Activated CD8-positive, alpha-beta memory T cell treated with anti-CD3 and anti-CD28 coated beads for 24 hours (primary cell): ENCODE results near the gene FECH.
"Not testable (repeated sequence)": the region's sequence is repeated elsewhere in the genome, so short reads cannot be mapped to it uniquely, and the experiment has no call there.

Experiments used
- DNase-seq: peaks from one replicate; pipeline ENCODE4 v3.0.0-alpha.2; 2020

The FECH gene, protein sequence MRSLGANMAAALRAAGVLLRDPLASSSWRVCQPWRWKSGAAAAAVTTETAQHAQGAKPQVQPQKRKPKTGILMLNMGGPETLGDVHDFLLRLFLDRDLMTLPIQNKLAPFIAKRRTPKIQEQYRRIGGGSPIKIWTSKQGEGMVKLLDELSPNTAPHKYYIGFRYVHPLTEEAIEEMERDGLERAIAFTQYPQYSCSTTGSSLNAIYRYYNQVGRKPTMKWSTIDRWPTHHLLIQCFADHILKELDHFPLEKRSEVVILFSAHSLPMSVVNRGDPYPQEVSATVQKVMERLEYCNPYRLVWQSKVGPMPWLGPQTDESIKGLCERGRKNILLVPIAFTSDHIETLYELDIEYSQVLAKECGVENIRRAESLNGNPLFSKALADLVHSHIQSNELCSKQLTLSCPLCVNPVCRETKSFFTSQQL

DNA sequence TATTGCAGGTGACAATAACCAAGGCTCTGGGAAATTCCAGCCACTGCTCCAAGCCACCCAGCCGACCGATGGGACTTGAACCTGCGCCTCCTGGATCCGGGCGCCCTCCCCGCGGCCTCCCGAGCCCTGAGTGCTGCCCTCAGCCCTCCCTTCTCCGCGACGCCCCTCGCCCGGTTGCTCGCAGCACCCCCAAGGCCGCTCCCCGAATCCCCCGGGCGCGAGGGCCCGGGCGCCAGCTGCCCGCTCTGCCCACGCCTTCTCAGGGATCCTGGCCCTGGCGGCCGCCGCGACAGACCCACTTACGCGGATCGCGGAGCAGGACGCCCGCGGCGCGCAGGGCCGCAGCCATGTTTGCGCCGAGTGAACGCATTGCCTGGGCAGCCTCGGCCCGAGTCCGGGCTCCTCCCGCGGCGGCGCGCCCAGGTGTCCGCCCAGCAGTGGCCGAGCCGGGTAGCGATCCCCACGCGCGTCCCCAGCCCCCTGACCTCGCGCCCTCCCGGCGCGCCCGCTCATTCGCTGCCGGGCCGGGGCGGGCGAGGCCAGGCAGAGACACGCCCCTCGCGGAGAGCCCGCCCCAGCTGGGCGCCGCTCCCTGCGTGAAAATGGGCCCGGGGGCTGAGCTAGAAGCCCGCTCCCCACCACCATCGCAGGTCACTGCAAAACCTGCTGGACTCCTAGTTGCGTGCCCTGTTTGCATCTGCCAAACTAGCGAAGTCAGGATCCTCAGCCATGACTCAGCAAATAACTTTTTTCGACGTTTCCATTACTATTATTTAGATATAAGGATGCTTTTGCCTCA lies at the start of gene FECH:
Gene FECH, minus strand, starts transcription at position 452 of the 799 bp plus-strand sequence. Its CDS starts 82 bp downstream, at position 370.
- DNase-seq, result peak; percentile 88

DNA sequence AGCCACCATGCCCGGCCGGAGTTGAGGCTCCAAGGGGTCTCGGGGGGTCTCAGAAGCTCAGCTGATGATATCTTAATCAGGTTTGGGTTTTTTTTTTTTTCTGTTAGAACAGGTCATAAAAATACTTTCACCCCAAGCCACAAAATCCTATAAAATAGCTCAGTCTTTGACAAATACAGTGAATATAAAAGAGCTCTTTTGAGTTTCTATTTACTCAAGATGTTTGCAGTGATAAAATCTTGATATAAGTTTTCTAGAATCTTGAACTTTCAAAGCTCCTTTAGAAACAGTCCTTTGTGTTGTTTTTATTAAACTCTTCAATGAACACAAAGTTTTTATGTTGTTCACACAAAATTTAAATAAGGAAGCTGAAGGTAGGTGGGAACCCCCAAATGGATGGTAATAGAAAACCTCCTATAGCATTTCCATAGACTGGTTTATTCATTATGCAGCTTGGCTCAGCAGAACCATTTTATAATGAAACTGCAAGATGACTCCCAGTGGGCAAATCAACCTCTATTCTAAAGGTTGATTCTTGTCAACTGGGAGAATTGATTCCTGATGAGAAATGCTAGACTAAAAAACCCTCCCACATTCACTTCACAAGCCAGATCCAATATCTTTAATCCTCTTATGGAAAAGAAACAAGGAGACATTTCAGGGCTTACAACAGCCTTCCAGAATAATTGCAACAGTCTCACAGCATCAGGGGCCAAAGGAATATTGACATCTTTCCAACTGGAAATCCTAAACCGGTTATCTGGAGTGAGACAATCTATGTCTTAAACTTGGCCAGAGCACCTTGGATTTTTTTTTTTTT lies 48.7 kb upstream of the FECH start:
- DNase-seq, result no peak

DNA sequence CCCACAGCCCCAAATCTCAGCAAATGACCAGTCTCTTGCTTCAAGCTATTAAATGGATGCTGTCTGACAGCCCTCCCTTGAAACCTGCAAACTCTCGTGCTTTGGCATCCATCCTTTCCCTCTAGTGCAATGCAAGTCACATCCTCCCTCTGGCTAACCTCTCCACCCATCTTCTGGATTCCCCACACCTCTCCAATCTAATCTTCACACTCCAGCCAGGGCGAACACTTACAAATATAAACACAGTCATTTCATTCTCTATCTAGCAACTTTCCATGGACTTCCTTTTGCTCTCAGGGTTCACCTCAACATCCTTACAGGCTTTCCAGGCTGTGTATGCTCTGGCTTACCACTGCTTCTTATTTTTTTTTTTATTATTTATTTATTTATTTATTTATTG lies 45.2 kb upstream of the FECH start:
- DNase-seq, result no peak

DNA sequence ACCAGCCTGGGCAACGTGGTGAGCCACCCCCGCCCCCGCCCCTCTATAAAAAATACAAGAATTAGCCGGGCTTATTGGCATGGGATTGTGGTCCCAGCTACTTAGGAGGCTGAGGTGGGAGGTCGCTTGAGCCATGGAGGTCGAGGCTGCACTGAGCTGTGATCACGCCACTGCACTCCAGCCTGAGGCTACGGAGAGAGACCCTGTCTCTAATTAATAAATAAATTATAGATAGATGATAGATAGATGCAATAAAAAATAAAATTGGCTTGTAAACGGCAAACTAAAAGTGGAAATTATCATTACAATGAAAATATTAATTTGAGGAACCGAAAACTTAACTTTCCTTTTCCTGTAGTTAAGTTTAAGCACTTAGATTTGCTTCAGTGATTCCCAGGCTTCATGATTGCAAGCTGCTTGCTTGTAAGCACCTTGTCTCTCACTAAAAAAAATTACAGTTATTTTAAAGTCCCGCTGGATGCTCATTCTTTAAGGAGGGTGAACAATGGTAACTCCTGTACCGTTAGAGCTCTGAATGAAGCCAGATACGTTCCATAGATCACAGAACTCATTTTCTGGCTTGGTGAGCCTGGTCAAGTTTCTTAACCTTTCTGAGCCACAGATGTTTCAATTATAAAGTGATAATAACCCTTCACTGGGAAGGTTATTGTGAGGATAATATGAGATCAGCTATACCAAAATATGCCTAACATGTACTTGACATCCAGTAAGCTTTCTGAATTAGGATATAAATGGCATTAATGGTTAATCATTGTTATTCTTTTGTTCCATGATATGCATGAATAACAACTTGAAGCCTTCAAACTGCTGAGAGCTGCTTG lies 44.5 kb upstream of the FECH start:
- DNase-seq, result no peak

DNA sequence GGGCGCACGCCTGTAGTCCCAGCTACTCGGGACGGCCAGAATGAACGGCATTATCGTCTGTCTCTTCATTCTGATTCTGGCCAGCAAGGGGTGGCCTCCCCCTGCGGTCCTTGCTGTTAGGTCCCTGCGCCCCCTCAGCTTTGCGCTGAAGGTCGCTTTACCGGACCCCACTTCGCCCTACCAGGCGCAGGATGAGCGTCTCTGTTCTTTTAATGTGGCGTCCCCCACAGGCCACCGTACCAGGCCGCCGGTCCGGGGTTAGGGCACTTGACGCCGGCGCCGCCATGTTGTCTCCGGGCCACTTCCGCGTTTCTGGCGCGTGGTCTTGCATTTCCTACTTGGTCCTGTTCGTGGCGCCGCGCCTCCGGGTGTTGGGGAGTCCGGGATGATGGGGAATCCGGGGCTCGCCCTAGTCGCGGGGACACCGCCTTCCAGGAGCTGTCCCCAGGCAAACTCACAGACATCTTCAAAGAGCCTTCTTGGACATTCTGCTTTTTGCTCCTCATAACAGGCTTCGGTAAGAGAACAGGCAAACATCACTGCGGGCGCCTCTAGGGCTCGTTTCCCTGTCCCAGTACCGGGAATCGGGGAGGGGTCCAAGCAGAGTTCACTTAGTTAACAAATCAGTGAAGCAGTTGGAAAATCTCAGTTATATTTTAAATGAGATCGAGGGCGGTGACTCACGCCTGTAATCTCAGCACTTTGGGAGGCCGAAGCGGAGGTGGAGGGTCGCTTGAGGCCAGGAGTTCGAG lies 43.7 kb upstream of the FECH start:
- peak; percentile 98 for DNase-seq

DNA sequence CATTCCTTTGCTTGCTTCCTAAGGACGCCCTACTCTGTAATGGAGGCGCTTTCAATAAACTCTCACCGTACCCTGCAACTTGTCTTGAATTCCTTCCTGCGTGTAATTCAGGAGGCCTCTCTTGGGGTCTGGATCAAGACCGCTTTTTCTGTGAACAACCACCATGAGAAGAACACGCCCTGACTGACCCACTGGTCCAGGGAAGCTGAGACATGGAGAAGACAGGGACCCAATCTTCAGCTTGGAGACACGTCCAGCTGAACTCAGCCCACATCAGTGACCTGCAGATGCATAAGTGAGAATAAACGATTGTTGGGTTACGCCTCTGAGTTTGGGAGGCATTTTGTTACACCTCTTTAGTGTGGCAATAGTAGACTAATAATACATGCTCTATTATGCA lies 42.9 kb upstream of the FECH start:
- DNase-seq, result no peak

DNA sequence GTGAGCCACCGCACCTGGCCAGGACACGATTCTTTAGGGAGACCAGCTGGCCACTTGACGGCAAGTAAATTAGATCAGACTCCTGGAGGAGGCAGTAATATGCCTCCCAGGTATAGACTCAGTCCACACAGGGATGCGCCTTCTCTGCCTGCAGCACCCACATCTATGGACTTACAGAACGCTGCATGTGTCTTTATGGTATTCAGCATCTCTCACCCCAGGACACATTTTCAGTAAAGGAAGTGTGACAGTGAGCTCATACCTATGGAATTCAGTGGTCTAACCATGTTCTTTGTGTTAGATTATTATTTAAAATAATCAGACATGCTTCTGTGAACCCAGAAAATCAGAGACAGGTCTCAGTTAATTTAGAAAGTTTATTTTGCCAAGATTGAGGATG lies 41.0 kb upstream of the FECH start:
- DNase-seq, result no peak

DNA sequence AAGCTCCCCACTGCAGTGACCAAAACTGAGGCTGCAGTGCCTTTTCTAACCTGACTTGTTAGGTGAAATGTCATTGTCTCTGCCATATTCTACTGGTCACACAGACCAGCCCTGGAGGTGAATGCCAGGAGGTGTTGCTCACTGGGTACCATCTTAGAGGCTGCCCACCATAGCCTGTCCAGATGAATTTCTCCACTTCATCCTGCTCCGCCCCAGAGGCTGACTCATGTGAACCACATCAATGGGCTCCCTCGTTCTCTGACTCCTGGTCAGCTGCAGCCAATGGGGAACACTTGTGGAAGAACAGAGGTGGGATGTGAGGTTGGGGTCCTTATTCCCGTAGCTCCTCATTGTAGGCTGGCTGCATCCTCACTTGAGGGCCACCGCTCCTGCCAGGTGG lies 38.5 kb upstream of the FECH start:
- DNase-seq, result no peak

DNA sequence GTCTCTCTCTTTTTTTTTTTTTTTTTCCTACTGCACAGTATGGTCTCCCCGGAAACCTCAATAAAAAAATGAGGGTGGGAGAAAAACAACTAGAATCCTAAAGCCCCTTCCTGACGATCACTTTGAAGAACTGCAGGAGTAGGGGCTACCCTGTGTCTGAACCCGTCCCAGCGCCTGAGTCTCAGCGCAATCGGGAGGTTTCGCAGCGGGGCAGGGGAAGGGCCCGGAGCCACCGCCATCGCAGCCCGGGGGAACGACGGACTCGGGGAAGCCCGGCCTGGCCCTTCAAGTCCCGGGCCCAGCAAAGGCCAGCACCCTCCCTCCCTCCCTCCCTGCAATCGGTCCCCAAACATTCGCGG lies 34.7 kb upstream of the FECH start:
- no peak for DNase-seq

DNA sequence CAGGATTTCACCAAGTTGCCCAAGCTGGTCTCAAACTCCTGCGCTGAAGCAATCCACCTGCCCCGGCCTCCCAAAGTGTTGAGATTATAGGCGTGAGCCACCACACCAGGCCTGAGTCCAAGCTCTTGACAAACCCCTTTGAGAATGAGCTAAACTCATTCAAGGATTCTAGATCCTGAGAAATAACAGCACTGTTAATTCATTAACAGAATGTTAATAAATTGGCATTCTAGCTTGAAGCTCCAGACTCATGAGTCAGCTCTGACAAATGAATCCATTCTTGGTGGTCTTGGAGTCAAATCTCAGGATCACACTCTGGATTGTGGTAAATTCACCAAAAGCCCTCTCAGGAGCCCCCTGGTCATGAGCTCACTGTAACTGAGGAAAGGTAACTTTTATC lies 33.4 kb upstream of the FECH start:
- no peak for DNase-seq

DNA sequence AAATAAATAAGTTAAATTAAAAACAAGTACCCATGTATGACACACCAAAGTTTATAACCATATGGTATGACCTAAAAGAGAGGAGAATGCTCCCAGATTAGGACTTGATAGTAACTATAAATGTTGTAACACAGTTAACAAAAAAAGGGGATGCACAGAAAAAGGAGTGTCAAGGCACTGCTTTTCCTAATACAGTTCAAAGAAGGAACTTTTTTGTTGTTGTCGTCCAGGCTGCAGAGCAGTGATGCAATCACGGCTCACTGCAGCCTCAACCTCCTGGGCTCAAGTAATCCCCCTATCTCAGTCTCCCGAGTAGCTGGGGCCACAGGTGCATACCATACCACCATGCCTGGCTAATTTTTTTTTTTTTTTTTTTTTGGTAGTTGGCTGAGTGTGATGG lies 32.4 kb upstream of the FECH start:
- DNase-seq, result no peak

DNA sequence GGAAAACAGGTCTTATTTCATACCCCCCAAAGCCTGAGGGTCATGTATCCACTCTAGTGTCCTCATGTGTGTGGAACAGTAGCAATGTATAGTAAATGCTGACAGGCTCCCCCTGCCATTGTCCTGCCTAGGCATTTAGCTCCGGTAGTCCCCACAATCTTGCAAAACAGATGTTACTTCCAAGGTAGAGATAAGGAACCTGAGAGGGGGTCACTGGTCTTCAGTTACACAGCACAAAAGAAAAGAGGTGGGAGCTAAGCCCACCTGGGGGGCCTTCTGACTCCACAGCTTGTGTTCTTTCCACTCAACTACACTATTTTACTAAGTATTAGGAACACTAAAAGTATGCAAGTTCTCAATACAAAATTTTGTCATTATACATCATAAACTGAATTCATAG lies 17.4 kb upstream of the FECH start:
- no peak for DNase-seq

DNA sequence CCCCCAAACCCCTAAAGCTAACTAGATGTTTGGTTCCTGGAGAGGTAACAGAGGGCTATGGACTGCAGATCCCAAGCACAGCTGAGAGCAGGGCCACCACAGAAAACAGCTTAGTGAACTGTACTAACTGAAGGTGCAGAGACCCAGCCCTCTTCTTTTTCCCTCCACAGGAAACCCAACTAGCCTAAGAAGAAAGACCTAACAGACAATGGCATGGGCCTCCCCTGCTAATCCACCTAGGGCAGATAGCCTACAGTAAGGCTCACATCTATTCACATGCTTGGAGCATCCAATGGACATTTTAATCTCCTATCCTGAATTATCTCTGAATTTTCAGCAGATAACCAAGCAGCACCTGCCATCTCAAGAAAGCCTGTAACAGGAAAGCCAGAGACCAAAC lies 8.8 kb upstream of the FECH start:
- no peak for DNase-seq

DNA sequence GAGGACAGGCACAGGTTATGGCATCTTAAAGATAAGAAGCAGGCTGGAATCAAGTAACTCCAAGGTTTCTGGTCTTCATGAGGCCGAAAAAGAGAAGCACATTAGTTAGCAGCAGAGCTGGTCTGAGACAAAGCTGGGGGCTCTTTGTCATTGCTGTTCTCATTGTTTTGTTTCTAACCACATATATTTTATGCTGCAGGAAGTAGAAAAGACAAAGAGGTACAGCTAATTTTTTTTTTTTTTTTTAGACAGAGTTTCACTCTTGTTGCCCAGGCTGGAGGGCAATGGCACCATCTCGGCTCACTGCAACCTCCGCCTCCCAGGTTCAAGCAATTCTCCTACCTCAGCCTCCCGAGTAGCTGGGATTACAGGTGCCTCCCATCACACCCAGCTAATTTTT lies 6.2 kb upstream of the FECH start:
- not testable (repeated sequence) for DNase-seq

DNA sequence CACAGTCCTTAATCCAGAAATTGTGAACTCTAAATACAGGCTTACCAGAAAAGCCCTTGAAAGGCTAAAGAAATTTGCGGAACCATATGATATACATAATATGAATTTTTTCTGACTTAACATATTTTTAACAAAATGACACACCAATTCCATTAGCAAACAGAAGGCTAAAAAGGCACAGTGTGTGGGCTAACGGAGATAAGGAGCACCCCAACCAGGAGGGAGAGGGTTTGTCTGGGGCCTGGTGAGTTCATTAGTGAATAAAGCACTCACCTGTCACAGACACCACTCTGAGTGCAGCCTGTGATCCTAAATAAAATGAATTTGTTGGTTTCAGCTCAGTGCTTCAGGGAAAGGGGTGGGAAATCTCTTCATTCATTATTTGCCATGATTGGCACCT lies 2.7 kb upstream of the FECH start:
- DNase-seq, result no peak

DNA sequence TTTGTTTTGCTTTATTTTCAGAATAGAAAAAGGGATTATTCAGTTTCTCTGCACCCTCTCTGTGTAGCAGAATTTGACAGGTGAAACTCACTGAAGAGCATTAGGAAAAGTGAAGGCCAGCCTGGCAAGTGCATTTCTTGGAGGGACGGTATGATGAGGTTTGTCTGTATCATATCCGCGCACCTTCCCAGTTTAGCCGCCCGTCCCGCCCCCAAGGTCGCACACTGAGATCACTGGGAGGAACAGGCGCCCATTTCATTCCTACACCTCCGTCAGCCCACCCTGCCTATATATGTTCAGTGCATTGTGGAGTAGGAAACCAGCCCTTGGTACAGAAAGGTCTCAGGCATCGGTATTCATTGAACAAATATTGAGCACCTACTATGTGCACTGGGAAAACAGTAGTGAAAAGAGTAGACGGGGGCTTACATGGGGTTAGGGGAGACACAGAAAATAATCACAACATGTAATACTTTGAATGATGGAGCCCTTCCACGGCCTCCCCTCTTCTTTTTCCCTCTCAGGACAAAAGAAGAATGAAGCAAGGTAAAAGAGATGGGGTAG lies 678 bp upstream of the FECH start:
- DNase-seq, result no peak

DNA sequence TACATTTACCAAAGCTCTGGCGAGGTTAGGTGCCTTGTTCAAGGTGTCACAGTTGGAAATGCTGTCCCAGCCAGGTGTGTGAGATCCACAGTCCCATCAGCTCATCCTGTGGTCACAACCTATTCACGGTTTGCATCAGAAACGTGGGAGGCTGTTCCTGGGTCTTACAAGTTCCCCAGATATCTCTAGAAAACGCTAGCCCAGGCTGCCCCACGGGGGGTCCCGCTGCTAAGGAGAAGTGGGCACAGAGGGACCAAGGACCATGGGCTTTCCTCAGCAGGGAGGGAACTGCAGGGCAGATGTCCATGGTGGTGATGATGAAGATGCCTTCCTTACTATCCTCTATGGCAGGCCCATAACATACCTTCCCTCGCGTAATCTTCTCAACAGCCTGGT lies 649 bp downstream of the FECH start:
- DNase-seq, result peak; percentile 68

DNA sequence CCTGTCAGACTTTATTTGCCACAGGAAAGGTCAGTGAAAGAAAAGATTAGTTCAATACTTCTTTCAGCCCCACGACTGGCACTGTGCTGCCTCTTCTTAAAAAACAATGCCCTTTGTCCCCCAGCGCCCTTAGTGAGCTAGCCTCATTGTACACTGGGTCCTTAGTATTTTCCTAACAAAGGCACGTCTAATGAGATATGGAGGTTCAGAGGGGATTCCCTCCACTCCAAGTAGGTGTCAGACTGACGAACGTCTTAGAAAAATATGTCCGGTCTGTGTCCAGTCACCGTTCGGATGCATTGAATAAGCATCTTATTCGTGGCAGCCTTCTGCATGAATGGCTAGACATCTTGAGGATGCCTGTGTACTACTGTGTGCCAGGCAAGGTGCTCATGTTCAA lies 1.1 kb downstream of the FECH start:
- DNase-seq, result no peak

DNA sequence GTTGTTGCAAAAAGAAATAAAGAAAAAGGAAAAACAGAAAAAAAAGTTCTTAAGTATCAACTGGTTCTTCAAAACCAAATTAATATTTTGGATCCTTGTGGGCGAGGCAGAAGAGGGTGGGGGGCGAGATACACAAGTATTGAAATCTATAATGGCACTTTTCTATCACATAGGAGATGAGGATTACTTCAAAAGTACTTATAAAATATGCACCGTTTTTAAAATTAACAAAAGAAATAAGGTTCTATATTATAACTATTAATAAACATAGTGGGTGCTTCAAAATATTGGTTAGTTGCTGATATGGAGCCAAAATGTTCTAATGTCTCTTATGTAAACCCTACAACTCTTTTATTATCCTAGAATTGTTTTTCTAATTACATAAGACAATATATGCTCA lies 2.1 kb downstream of the FECH start:
- no peak for DNase-seq

DNA sequence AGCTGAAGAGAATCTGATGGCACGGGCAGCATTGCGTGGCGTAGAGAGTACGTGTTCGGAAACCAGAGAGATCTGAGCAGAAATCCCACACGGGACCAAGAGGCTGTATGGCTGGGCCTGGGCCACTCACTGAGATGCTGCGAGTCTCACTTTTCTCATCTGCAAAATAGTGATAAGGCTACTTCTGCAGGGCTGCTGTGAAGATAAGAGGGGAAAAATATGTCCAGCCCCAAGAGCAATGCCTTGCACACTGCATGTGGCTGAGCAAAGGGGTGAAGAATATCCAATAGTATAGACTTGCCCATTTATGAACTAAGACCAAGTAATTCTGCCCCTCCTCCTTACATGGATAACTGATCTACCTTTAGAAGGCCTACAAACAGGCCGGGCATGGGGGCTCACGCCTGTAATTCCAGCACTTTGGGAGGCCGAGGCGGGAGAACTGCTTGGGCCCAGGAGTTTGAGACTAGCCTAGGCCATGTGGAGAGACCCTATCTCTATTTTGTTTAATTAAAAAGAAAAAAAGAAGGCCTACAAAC lies 3.1 kb downstream of the FECH start:
- DNase-seq, result no peak

DNA sequence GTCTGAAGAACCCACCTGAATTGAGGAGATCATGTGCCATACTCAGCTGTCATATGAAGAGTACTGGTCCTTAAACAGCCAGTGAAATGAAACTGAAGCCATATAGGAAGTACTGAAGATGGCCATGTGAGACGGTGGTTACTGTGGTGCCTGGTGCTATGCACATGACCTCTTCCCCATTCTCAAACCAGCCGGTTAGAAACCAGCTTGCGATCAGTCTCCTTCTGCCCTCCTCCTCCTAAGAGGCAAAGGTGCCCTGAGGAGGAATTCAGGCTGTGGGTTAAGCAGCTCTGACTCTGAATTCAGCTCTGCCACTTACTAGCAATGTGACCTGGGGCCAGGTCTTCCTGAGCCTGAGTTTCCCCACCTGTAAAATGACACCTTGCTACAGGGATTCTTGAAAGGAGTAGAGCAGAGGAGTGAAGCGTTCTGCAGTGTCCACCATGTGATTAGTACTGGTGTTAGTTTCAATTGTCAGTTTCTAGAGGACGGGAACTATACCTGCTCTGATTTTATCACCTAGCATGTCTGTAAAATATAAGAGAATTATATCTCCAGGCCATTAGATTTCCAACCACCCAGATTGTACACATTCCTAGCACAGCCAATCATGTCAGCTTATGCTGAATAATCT lies 5.1 kb downstream of the FECH start:
- DNase-seq, result no peak
